ENCODE measurements around the gene PTPRG.

The PTPRG gene

GRCh38 chr3:61961900-61962299, 400.5 kb downstream of the PTPRG start:
- Histone ChIP-seq H3K36me3 (replicated peaks) (no peaks in the 10 kb centered on the region), H3K27me3 (replicated peaks) (no peaks in the 10 kb centered on the region), H3K4me3 (ENCODE audit: low read depth, low read length) (no peak overlapping the region), H3K27ac (no peak overlapping the region)
- no peak for TF ChIP-seq CTCF (IDR thresholded peaks at IDR 0.05; ENCODE audit: low read depth, low read length, missing control alignments)
- in situ Hi-C loops (cut with HindIII; ENCODE audit: low pct_ligation_motif_present, low sequenced_read_pairs), result no loop called here
- DNase-seq, result no peak

GRCh38 chr3:61964566-61964965, 403.2 kb downstream of the PTPRG start:
- DNase-seq, result no peak
- H3K27ac ChIP-seq, result no peak overlapping the region
- no peaks in the 10 kb centered on the region for H3K27me3 ChIP-seq (replicated peaks)
- no peaks in the 10 kb centered on the region for H3K36me3 ChIP-seq (replicated peaks)
- no peak overlapping the region for H3K4me3 ChIP-seq (ENCODE audit: low read depth, low read length)
- no peak for TF ChIP-seq CTCF (IDR thresholded peaks at IDR 0.05; ENCODE audit: low read depth, low read length, missing control alignments)
- in situ Hi-C loops (cut with HindIII; ENCODE audit: low pct_ligation_motif_present, low sequenced_read_pairs), result no loop called here

- TF ChIP-seq CTCF (IDR thresholded peaks at IDR 0.05; ENCODE audit: low read depth, low read length, missing control alignments), result no peak
- Histone ChIP-seq H3K36me3 (replicated peaks) (no peaks in the 10 kb centered on the region), H3K27ac (no peak overlapping the region), H3K4me3 (ENCODE audit: low read depth, low read length) (no peak overlapping the region), H3K27me3 (replicated peaks) (no peaks in the 10 kb centered on the region)
- in situ Hi-C loops (cut with HindIII; ENCODE audit: low pct_ligation_motif_present, low sequenced_read_pairs), result no loop called here
- DNase-seq, result no peak
These were observed 404.4 kb downstream of the PTPRG start for GRCh38 chr3:61965770-61966131.

- Histone ChIP-seq H3K36me3 (replicated peaks) (no peaks in the 10 kb centered on the region), H3K27ac (no peak overlapping the region), H3K4me3 (ENCODE audit: low read depth, low read length) (no peak overlapping the region), H3K27me3 (replicated peaks) (no peaks in the 10 kb centered on the region)
- DNase-seq, result no peak
- TF ChIP-seq CTCF (IDR thresholded peaks at IDR 0.05; ENCODE audit: low read depth, low read length, missing control alignments), result no peak
- in situ Hi-C loops (cut with HindIII; ENCODE audit: low pct_ligation_motif_present, low sequenced_read_pairs), result no loop called here
These were observed 404.8 kb downstream of the PTPRG start for GRCh38 chr3:61966200-61966599.

- Histone ChIP-seq H3K27ac (no peak overlapping the region), H3K4me3 (ENCODE audit: low read depth, low read length) (no peak overlapping the region), H3K27me3 (replicated peaks) (no peaks in the 10 kb centered on the region), H3K36me3 (replicated peaks) (no peaks in the 10 kb centered on the region)
- DNase-seq, result no peak
- no peak for TF ChIP-seq CTCF (IDR thresholded peaks at IDR 0.05; ENCODE audit: low read depth, low read length, missing control alignments)
- in situ Hi-C loops (cut with HindIII; ENCODE audit: low pct_ligation_motif_present, low sequenced_read_pairs), result no loop called here
These were observed 405.6 kb downstream of the PTPRG start for GRCh38 chr3:61967019-61967418.

GRCh38 chr3:61967937-61968336, 406.6 kb downstream of the PTPRG start:
- TF ChIP-seq CTCF (IDR thresholded peaks at IDR 0.05; ENCODE audit: low read depth, low read length, missing control alignments), result no peak
- H3K4me3 ChIP-seq (ENCODE audit: low read depth, low read length), result no peak overlapping the region
- in situ Hi-C loops (cut with HindIII; ENCODE audit: low pct_ligation_motif_present, low sequenced_read_pairs), result no loop called here
- DNase-seq, result no peak
- no peak overlapping the region for H3K27ac ChIP-seq
- H3K27me3 ChIP-seq (replicated peaks), result no peaks in the 10 kb centered on the region
- no peaks in the 10 kb centered on the region for H3K36me3 ChIP-seq (replicated peaks)

All from brain microvascular endothelial cell (primary cell).